MM.1S (cell line): Measurements from ENCODE around the gene AGAP1.

Experiments used
- DNase-seq: peaks from one replicate; pipeline ENCODE4 v3.0.0-alpha.2; 2015
- H2AFZ ChIP-seq: fragments of 300-600 bp; sonication (generic); 2 replicates; pipeline ENCODE4 v1.6.0; 2016; ENCODE audit warnings: antibody characterized with exemption, low read length
- H3F3A ChIP-seq: fragments of 300-600 bp; sonication (generic); 2 replicates; pipeline ENCODE4 v1.6.1; 2016; ENCODE audit warnings: mild to moderate bottlenecking, antibody characterized with exemption, low read length, moderate library complexity, mixed read lengths; ENCODE audit not compliant: insufficient read depth
- H3K27ac ChIP-seq: fragments of 300-600 bp; sonication (generic); 2 replicates; pipeline ENCODE4 v1.5.1; 2016; ENCODE audit warnings: mild to moderate bottlenecking, low read length
- H3K27me3 ChIP-seq: fragments of 300-600 bp; sonication (generic); replicated peaks from 2 replicates; pipeline ENCODE4 v1.6.0; 2016; ENCODE audit warnings: low read length; ENCODE audit not compliant: insufficient read depth
- H3K36me3 ChIP-seq: fragments of 300-600 bp; sonication (generic); replicated peaks from 2 replicates; pipeline ENCODE4 v1.6.1; 2016; ENCODE audit warnings: mild to moderate bottlenecking, low read length, mixed read lengths; ENCODE audit not compliant: insufficient read depth
- H3K4me1 ChIP-seq: fragments of 300-600 bp; sonication (generic); 2 replicates; pipeline ENCODE4 v1.6.1; 2016; ENCODE audit warnings: low read length, mixed read lengths
- H3K4me2 ChIP-seq: fragments of 300-600 bp; sonication (generic); 2 replicates; pipeline ENCODE4 v1.6.0; 2016; ENCODE audit warnings: low read depth, low read length
- H3K4me3 ChIP-seq: fragments of 300-600 bp; sonication (generic); 2 replicates; pipeline ENCODE4 v1.5.1; 2016; ENCODE audit warnings: low read length, mixed read lengths
- H3K79me2 ChIP-seq: fragments of 300-600 bp; sonication (generic); 2 replicates; pipeline ENCODE4 v1.6.1; 2016; ENCODE audit warnings: mixed run types, low read length, mixed read lengths
- H3K9ac ChIP-seq: fragments of 300-600 bp; sonication (generic); 2 replicates; pipeline ENCODE4 v1.6.1; 2016; ENCODE audit warnings: low read length, mixed read lengths
- H3K9me2 ChIP-seq: fragments of 300-600 bp; sonication (generic); replicated peaks from 2 replicates; pipeline ENCODE4 v1.6.1; 2016; ENCODE audit warnings: mild to moderate bottlenecking, low read length, mixed read lengths; ENCODE audit not compliant: insufficient read depth
- H3K9me3 ChIP-seq: fragments of 300-600 bp; sonication (generic); replicated peaks from 2 replicates; pipeline ENCODE4 v1.6.1; 2016; ENCODE audit warnings: mild to moderate bottlenecking, low read length, mixed read lengths; ENCODE audit not compliant: insufficient read depth
- H4K20me1 ChIP-seq: fragments of 300-600 bp; sonication (generic); 2 replicates; pipeline ENCODE4 v1.6.1; 2016; ENCODE audit warnings: mild to moderate bottlenecking, low read length, moderate library complexity, mixed read lengths; ENCODE audit not compliant: insufficient read depth
- CTCF ChIP-seq: fragments of 300-600 bp; sonication (generic); IDR thresholded peaks from 2 replicates; pipeline ENCODE4 v1.5.1; 2016; ENCODE audit warnings: antibody characterized with exemption, low read length, mixed read lengths
- EZH2 ChIP-seq: fragments of 300-600 bp; sonication (generic); optimal IDR thresholded peaks from 2 replicates; pipeline ENCODE3; 2017; ENCODE audit warnings: low read depth, mild to moderate bottlenecking, antibody characterized with exemption, low read length, mixed read lengths
- EZH2phosphoT487 ChIP-seq: fragments of 300-600 bp; sonication (generic); IDR thresholded peaks from 2 replicates; pipeline ENCODE4 v1.6.1; 2018; ENCODE audit warnings: antibody characterized with exemption, low read length

AGAP1 gene

GRCh38 chr2:235930701-235931100, 436.9 kb downstream of the AGAP1 start:
- TF ChIP-seq EZH2phosphoT487: no peak
- Histone ChIP-seq H2AFZ (no peak overlapping the region), H3K9me3 (no peaks in the 10 kb centered on the region), H3K27ac (no peak overlapping the region), H4K20me1 (no peaks in the 10 kb centered on the region), H3K27me3 (no peaks in the 10 kb centered on the region), H3K79me2 (no peaks in the 10 kb centered on the region), H3K9me2 (no peaks in the 10 kb centered on the region), H3K9ac (no peak overlapping the region), H3F3A (no peaks in the 10 kb centered on the region), H3K36me3 (no peaks in the 10 kb centered on the region), H3K4me1 (no peaks in the 10 kb centered on the region), H3K4me3 (no peak overlapping the region), H3K4me2 (no peak overlapping the region)
- DNase-seq: no peak

- no peaks in the 10 kb centered on the region for H3K79me2 ChIP-seq
- no peaks in the 10 kb centered on the region for H3K27me3 ChIP-seq
- no peaks in the 10 kb centered on the region for H3K4me1 ChIP-seq
- H3K9ac ChIP-seq: no peak overlapping the region
- no peaks in the 10 kb centered on the region for H3F3A ChIP-seq
- H3K27ac ChIP-seq: no peak overlapping the region
- no peak overlapping the region for H3K4me3 ChIP-seq
- H3K4me2 ChIP-seq: no peak overlapping the region
- no peaks in the 10 kb centered on the region for H3K9me3 ChIP-seq
- no peaks in the 10 kb centered on the region for H4K20me1 ChIP-seq
- no peaks in the 10 kb centered on the region for H3K9me2 ChIP-seq
- no peak for DNase-seq
- H2AFZ ChIP-seq: no peak overlapping the region
- TF ChIP-seq EZH2 (no peak), EZH2phosphoT487 (no peak), CTCF (no peak)
- H3K36me3 ChIP-seq: no peaks in the 10 kb centered on the region
Measured at GRCh38 chr2:235931676-235932075, 437.8 kb downstream of the AGAP1 start.

- no peak overlapping the region for H3K27ac ChIP-seq
- H3K79me2 ChIP-seq: no peaks in the 10 kb centered on the region
- no peak overlapping the region for H3K4me2 ChIP-seq
- H3K4me3 ChIP-seq: no peak overlapping the region
- no peaks in the 10 kb centered on the region for H3K4me1 ChIP-seq
- no peak overlapping the region for H3K9ac ChIP-seq
- no peaks in the 10 kb centered on the region for H4K20me1 ChIP-seq
- no peaks in the 10 kb centered on the region for H3K36me3 ChIP-seq
- H2AFZ ChIP-seq: no peak overlapping the region
- no peak for DNase-seq
- no peaks in the 10 kb centered on the region for H3F3A ChIP-seq
- H3K27me3 ChIP-seq: no peaks in the 10 kb centered on the region
- no peaks in the 10 kb centered on the region for H3K9me2 ChIP-seq
- no peak for TF ChIP-seq EZH2phosphoT487
- no peak for TF ChIP-seq CTCF
- TF ChIP-seq EZH2: no peak
- H3K9me3 ChIP-seq: no peaks in the 10 kb centered on the region
Measured at GRCh38 chr2:235934059-235934773, 440.4 kb downstream of the AGAP1 start.

- no peak for DNase-seq
- H3K9me3 ChIP-seq: no peaks in the 10 kb centered on the region
- H4K20me1 ChIP-seq: no peaks in the 10 kb centered on the region
- no peak for TF ChIP-seq EZH2phosphoT487
- TF ChIP-seq CTCF: no peak
- no peak overlapping the region for H3K27ac ChIP-seq
- H3K4me1 ChIP-seq: no peaks in the 10 kb centered on the region
- H3K36me3 ChIP-seq: no peaks in the 10 kb centered on the region
- no peaks in the 10 kb centered on the region for H3K79me2 ChIP-seq
- no peak overlapping the region for H3K4me2 ChIP-seq
- H2AFZ ChIP-seq: no peak overlapping the region
- no peaks in the 10 kb centered on the region for H3K27me3 ChIP-seq
- H3K9me2 ChIP-seq: no peaks in the 10 kb centered on the region
- H3F3A ChIP-seq: no peaks in the 10 kb centered on the region
- no peak overlapping the region for H3K4me3 ChIP-seq
- no peak overlapping the region for H3K9ac ChIP-seq
Measured at GRCh38 chr2:235934774-235935484, 441.1 kb downstream of the AGAP1 start.
